GM18858 (cell line): ENCODE measurements around the gene PPP1R14B.
"Not testable (repeated sequence)": the region's sequence is repeated elsewhere in the genome, so short reads cannot be mapped to it uniquely, and the experiment has no call there.

Source experiments
- ATAC-seq: cut with Tn5 transposase; IDR thresholded peaks from one replicate; pipeline ENCODE4 v1.9.1; 2021; ENCODE audit not compliant: unreplicated experiment

PPP1R14B gene

DNA sequence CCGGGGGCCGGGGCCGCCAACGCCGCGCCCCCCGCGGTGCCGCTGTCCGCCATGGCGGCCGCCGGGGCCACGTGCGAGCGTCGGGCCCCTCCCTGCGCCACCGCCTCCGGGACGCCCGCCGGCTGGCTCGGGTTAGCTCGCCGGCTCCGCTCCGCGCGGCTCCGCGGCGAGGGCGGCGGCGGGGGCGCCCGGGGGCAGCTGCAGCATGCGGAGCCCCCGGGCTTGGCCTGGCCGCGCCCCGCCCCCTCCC lies 197 bp downstream of the PPP1R14B start:
- ATAC-seq = not testable (repeated sequence)

DNA sequence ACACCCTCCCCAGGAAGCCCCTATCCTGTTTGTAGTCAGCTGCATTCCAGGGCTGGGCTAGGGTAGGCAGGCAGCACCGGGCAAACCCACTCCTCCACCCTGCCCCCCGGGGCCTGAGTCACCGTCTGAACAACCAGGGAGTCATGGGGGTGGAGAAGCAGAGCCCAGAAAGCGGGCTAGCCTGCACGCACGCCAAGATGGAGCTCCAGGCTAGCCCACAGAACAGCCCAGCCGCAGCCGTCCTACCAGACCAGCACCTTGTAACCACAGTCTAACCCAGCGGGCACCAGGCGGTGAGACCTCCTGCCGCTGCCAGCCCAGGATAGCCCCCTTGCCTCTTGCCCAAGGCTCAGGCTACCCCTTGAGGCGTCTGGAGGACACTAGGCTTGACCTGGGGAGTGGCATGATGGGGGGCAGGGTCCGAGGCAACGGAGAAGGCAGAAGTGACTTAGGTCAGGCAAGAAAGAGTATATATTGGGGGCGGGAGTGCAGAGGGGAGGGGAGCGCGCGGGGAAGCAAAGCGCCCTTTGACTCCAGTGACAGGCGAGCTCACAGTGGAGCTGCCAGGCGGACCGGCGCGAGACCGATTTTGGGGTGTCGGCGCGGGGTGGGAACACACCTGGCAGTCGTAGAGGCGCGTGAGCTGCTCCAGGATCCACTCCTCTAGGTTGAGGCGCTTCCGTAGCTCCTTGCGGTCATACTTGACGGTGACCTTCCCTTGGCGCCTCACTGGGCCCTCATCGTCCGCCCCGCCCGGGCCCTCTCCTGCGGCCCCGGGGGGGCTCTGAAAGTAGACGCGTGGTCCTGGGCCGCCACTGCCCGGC lies 734 bp downstream of the PPP1R14B start:
- no peak for ATAC-seq

DNA sequence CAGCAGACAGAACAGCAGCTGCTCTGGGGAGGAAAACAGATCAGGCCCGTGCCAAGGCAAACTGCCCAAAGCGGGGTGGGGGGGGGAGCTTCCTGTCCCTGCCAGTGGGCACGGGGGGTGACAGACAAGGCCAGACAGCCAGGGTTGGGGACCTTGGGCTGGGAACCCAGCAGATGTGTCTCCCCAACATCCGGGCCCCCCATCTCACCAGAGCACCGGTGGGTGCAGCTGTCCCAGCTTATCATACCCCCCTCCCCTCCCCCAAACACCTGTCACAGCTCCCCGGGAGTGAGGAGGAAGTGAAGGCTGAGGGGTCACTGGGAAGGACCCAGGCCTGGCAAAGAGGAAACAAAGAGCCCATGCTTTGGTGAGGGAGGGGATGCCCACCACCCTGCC lies 1.3 kb downstream of the PPP1R14B start:
- no peak for ATAC-seq

DNA sequence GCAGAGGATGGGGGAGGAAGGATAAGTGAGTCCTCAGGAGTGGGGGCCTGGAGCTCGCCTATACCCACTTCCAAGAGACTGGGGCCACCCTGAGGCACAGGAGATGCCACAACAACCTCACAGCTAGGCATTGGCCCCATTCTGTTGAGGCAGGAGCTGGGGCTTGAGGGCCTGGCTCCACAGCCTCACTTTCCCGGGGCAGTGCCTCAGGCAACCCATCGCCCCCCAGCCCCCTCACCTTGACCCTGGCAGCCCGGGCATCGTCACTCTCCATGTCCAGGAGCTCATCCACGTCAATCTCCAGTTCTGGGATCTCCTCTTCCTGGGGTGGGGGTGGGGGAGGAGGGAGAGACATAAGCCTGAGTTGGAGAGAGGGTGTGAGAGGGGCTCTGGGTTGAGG lies 1.8 kb downstream of the PPP1R14B start:
- ATAC-seq = no peak

DNA sequence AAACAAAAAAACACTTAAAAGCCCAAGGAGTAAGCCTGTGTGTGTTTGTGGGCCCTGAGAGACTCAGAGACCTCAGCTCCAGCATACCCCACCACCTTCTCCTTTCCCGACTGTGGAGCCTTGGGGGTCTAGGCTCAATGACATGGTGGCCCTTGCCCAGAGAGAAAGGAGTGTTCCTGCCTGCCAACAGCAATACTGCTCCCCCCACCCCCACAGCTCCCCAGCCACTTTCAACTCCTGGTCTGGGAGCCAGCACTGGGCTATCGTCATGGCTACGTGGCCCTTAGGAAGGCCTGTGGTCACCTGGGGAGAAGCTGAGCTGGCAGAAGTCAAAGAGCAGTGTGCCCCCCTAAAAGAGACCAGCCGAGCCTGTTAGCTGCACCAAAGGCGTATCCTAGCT lies 2.6 kb downstream of the PPP1R14B start:
- ATAC-seq = no peak

DNA sequence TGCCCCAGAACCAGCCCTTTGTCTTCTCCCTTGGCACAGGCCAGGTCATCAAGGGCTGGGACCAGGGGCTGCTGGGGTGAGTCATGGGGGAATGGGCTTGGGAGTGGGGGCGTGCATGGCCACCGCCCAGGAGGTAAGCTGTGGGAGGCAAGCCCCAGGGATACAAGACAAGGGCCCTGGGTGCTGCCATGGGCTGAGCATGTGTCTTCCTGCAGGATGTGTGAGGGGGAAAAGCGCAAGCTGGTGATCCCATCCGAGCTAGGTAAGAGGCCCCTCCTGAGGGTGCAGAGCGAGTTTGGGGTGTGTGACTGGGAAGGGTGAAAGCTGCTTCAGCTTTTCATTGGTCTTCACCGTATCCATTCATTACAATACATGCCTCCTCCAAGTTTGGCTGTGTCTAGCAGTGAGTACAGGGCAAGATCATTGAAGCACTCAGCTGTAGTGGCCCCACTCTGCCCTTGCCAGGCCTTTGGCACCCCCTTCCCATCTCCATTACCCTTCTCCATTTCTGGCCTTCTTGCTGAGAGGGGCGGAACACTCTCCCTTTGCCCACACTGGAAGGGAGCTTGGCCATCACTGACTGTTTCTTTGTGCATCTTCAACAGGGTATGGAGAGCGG lies 3.4 kb downstream of the PPP1R14B start:
- ATAC-seq = no peak

DNA sequence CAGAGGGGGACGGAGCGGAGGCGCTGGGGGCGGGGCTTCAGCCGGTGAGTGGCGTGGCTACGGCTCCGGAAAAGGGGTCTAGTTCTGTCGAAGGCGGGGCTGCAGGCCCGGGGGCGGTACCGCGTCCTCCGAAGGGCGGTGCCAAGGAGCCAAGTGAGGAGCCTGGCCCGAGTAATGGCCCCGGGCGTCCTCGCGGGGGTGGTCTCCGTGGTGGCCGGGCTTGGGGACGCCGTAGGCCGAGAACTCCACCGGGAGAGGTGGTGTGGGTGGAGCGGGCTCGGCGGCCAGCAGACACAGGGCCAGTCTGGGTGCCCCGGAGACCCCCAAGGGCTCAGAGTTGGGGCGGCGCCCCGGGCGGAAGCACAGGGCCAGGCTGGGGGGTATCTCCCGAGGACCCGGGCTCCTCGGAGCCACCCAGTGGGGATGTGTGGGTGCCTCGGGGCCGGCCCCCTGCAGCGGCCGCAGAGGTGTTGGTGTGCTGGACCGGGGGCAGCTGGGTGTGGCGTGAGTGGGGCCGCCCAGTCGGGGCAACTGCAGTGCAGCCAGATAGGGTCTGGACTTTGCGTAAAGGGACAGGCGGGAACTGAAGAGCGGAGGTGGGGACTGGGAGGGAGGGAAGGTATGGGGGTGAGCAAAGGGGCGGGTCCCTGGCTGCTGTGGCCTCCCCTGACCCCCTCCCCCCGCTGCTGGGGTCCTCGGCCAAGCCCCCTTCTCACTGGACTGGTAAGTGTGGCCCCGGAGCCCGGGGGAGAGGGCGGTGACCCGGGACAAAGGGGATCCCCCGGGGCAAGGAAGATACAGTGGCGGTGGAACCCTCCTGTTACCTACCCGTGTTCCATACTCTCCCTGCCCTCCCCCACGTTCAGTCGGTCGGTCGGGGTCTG lies 5.0 kb downstream of the PPP1R14B start:
- peak; percentile 2 for ATAC-seq

DNA sequence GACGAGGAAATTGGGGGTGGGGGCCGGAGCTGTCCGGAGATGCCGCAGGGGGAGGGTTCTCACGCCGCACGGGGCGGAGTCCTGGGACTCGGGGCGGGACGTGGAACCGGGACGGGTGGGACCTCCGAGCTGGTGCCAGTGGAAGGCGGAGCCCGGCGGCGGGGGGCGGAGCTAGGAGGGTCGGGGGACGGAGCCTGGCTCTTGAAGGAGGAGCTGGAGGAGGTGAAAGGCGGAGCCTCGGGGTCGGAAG lies 5.6 kb downstream of the PPP1R14B start:
- ATAC-seq = peak; percentile 43

DNA sequence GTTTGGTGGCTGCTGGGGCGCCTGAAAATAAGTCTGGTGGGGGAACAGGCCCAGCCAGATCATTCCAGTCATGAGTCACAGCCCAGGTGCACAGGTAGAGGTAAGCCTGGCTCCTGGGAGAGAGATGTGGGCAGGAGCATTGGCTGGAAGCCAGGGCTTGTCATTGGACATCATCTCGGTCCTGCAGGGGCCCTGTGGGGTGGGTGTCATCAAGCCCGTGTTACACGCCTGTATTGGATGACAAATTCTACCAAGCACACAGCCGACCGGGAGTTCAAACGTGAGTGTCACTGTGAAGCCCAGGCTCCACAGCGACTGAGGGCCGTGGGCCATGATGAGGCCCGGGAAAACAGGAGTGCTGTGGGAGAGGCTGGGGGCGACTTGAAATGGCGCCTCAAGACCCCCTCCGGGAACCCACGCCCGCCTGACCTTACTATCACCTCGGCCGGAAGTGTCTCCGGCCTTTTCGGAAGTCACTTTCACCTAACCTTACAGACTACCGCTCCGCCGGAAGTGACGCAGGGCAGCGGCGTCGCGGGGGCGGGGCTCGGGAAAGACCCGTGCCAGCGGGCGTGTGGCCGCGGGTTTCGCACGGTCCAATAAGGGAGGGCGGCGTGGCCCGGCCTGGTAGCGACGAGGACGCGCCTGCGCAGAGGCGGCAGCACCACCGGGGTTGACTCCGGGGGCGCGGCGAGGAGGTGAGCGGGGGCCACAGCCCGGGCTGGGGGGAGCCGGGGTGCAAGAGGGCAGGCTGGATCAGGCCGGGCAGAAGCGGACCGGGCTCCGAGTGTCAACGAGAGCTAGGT lies 6.1 kb downstream of the PPP1R14B start, which contains the start of gene FKBP2:
Gene FKBP2 (plus strand): TSS at position 661 of the 806 bp plus-strand sequence. CDS start 1,293 bp downstream, outside the sequence.
- peak; percentile 44 for ATAC-seq

DNA sequence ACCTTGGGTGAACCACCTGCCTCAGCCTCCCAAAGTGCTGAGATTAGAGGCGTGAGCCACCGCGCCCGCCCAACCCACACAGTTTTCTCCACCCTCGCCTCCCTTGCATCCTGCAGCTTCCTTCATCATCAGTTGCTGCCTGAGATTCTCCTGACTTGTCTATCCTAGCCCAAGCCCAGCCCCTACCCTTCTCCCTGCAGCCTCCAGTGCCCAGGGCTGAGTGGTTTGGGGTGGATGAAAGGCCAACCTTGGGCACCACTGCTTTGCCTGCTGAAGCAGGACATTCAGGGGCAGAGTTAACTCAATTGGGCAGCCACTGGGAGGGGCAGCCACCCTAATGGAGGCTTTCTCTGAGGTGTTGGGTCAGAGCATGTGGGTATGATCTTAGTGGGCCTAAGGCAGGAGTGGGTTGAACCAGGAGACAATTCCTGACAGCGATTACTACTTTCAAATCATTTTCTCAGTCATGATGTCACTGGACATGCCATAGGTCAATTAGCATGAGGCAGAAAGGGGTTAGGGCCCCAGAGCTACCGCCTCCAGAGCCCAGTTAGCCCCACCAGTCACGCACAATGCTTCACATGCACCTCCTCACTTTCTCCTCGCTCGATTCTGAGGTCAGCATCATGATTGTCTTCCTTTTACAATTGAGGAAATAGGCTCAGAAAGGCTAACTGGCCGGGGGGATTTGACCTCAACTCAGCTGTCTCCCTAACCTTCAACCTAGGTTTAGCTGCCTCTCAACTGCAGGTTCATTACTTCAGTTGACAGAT lies 6.9 kb downstream of the PPP1R14B start:
- ATAC-seq = no peak

DNA sequence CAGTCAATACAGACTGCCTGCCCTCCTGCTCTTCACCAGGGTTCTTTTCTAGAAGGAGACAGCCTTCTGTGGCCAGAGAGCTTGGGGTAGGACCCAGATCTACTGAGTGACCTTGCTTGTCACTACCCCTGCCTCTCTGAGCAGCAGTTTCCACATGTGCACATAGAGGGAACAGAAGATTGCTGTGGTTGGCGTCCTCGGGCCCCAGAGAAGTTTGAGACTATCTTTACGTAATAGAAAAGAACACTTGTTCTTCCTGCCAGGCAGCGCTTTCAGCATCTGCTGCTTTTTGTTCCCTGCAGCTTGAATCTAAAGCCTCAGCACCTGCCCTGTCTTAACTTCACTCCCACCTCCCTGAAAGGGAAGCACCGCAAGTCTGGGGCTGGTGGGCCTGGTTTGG lies 7.7 kb downstream of the PPP1R14B start:
- ATAC-seq = no peak

DNA sequence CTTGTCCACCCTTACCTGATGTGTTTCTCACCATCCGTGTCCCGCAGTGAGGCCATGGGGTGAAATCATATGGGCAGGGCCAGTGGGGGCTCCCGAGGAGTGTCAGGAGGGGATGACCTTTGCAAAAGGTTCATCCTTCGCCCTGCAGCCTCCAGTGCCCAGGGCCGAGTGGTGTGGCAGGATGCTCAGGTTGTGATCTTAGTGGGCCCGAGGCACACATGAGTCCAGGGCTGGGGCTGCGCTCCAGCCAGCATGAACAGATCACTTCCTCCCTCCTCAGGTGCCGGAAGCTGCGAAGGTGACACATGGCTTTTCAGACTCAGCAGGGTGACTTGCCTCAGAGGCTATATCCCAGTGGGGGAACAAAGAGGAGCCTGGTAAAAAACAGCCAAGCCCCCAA lies 8.7 kb downstream of the PPP1R14B start:
- ATAC-seq = no peak

DNA sequence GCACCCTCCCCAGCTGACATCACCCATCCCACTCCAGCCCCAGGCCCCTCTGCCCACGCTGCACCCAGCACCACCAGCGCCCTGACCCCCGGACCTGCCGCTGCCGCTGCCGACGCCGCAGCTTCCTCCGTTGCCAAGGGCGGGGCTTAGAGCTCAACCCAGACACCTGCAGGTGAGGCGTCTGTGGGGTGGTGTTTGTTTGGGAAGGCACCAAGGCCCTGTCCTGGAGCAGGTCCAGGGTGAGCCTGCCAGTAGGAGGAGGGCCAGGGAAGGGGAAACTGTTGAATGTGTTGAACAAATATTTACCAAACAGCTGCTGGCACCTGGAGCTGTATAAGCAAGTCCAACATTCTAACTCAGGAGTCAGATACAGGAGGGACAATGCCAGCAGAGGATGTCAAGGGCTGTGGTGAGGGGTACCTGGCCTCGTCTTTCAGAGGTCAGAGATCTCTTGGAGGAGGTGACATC lies 9.2 kb downstream of the PPP1R14B start:
- no peak for ATAC-seq

DNA sequence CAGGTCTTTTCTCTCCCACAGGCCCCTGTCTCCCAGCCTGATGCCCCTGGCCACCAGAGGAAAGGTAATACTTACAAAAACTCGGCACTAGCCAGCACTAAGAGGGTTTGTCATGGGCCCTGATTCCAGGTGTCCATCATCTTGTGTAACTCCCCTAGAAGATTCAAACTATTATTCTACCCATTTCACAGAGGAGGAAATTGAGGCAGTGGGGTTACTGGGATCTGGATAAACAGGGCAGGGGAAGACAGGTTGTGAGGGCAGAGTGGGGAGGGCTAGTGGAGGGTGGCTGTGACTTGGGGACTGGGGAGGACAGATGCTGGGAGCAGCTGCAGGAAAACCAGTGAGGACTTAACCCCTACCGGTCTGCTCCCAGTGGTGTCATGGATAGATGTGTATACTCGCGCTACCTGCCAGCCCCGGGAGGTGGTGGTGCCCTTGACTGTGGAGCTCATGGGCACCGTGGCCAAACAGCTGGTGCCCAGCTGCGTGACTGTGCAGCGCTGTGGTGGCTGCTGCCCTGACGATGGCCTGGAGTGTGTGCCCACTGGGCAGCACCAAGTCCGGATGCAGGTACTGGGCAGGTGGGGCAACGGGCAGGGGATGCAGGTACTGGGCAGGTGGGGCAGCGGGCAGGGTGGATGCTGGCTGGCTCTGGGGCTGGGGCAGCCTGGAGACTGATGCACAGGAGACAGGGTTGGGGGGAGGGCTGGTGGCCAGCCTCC lies 11.1 kb downstream of the PPP1R14B start:
- no peak for ATAC-seq

DNA sequence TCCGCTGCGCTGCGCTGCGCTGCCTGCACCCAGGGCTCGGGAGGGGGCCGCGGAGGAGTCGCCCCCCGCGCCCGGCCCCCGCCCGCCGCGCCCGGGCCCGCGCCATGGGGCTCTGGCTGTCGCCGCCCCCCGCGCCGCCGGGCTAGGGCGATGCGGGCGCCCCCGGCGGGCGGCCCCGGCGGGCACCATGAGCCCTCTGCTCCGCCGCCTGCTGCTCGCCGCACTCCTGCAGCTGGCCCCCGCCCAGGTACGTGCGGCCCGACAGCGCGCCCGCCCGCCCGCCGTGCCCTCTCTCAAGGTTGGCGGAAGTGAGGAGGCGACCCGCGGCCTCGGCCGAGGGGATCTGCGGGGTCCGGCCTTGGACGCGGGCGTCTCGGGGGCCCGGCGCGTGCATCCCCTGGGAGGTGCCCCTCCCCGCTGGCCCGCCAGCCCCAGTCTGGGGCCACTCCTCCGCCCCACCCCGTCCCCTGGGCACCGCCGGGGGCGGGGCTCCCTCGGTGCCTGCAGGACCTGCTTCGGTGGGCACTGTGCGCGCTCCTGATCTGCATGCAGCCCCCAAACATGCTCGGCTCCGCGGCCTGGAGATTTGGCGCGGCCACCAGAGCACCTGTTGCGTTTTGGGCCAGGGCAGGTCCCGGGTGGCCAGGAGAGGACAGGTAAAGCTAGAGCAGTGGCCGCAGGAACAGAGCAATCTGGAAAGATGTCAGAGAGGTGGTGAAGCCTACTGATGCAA lies 11.9 kb downstream of the PPP1R14B start:
- no peak for ATAC-seq

DNA sequence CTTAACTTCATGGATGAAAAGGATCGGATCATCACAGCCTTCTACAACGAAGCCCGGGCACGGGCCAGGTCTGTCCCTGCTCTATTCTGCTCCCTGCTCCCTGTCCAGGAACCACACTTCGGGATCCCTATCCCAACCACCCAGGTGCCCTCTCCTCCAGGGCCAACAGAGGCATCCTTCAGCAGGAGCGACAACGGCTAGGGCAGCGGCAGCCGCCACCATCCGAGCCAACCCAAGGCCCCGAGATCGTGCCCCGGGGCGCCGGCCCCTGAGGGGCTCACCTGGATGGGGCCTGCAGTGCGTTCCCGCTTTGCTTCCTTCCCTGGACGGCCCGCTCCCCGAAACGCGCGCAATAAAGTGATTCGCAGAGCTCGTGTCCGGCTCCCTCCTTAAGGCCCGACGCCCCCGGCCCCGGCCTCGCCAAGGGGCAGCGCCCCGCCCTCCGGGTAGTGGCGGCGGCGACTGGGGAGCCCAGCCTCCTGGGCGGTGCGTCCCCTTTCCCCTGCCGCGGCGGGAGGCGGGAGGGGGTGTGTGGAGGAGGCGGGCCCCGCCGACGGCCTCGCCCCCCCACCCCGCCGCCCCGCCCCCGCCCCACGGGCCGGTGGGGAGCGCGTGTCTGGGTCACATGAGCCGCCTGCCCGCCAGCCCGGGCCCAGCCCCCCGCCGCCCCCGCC lies 12.7 kb downstream of the PPP1R14B start, which contains the start of gene VEGFB:
Gene VEGFB (plus strand): TSS at position 672 of the 674 bp plus-strand sequence. CDS start 250 bp downstream, outside the sequence.
- ATAC-seq = no peak

DNA sequence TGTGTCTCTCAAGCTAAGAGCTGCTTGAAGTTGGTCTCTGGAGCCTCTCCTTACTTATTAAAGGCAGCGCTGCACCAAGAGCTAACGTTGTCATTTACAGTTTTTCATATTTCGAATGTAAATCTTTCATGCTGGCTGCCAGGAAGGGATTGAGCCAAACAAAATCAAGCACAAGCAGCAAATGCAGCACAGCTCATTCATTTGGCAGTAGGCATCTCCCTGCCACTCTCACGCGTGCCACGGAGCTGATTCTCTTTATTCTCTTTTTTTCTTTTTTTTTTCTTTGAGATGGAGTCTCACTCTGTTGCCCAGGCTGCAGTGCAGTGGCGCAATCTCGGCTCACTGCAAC lies 13.8 kb downstream of the PPP1R14B start:
- no peak for ATAC-seq

DNA sequence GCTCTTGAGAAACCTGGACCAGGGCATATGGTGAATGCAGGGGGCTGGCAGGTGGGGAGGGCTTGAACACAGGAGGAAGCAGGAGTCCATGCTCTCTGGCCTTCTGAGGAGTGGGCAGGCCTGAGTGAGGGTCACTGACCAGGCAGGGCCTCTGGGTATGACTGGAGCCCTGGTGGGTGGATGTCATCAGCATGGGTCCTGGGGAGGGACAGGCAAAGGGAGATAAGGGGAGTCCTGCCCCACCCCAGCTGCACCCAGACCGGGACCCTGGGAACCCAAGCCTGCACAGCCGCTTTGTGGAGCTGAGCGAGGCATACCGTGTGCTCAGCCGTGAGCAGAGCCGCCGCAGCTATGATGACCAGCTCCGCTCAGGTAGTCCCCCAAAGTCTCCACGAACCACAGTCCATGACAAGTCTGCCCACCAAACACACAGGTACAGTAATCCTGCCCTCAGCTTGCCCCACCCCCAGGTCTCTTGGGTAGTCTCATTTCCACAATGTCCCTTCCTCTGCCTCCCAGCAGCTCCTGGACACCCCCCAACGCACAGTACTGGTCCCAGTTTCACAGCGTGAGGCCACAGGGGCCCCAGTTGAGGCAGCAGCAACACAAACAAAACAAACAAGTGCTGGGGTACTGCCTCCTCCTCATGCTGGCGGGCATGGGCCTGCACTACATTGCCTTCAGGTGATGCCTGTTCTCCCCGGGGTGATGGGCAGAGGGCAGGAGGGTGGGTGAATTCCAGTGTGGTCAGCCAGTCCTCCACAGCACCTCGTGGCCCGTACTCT lies 14.4 kb downstream of the PPP1R14B start:
- no peak for ATAC-seq
